ENCODE data around the gene TREM2.
A peak's percentile ranks its signal among the peaks of the same experiment; 100 is the strongest.
"Not testable (repeated sequence)": the region's sequence is repeated elsewhere in the genome, so short reads cannot be mapped to it uniquely, and the experiment has no call there.

TREM2 gene

GRCh38 chr6:41193171-41193734 is 30.3 kb upstream of the TREM2 start:
- DNase-seq (ENCODE audit: low spot score in 2 of 2) (peak in 1 of 2 donors; percentile 8), ATAC-seq (replicated peaks; ENCODE audit: extremely low read depth, poor library complexity, severe bottlenecking) (peak; percentile 81)
- H3K27me3 Mint-ChIP-seq: no peaks in the 10 kb centered on the region
- peaks cover 84% of the 10 kb centered on the region for H3K4me1 Mint-ChIP-seq
- peak overlapping the region; percentile 29 for H3K4me3 Mint-ChIP-seq
- H3K9me3 Mint-ChIP-seq: no peaks in the 10 kb centered on the region
- peak overlapping the region; percentile 84 for H3K27ac Mint-ChIP-seq (ENCODE audit: low read depth)
- H3K36me3 Mint-ChIP-seq (ENCODE audit: insufficient read depth): peaks cover 2% of the 10 kb centered on the region

- H3K36me3 Mint-ChIP-seq (ENCODE audit: insufficient read depth): peaks cover 2% of the 10 kb centered on the region
- H3K9me3 Mint-ChIP-seq: no peaks in the 10 kb centered on the region
- H3K4me3 Mint-ChIP-seq: no peak overlapping the region
- ATAC-seq (replicated peaks; ENCODE audit: extremely low read depth, poor library complexity, severe bottlenecking): no peak
- peak in 1 of 2 donors; percentile 11 for DNase-seq (ENCODE audit: low spot score in 2 of 2)
- H3K27ac Mint-ChIP-seq (ENCODE audit: low read depth): peak overlapping the region; percentile 61
- H3K27me3 Mint-ChIP-seq: no peaks in the 10 kb centered on the region
- peaks cover 78% of the 10 kb centered on the region for H3K4me1 Mint-ChIP-seq
Observed at GRCh38 chr6:41191569-41191968, 28.7 kb upstream of the TREM2 start.

GRCh38 chr6:41190791-41191190 is 27.9 kb upstream of the TREM2 start:
- DNase-seq (ENCODE audit: low spot score in 2 of 2): no peak
- Mint-ChIP-seq H3K27me3 (no peaks in the 10 kb centered on the region), H3K4me1 (peaks cover 78% of the 10 kb centered on the region), H3K4me3 (no peak overlapping the region), H3K36me3 (ENCODE audit: insufficient read depth) (peaks cover 2% of the 10 kb centered on the region), H3K27ac (ENCODE audit: low read depth) (peak overlapping the region; percentile 61), H3K9me3 (no peaks in the 10 kb centered on the region)
- ATAC-seq (replicated peaks; ENCODE audit: extremely low read depth, poor library complexity, severe bottlenecking): no peak

DNA sequence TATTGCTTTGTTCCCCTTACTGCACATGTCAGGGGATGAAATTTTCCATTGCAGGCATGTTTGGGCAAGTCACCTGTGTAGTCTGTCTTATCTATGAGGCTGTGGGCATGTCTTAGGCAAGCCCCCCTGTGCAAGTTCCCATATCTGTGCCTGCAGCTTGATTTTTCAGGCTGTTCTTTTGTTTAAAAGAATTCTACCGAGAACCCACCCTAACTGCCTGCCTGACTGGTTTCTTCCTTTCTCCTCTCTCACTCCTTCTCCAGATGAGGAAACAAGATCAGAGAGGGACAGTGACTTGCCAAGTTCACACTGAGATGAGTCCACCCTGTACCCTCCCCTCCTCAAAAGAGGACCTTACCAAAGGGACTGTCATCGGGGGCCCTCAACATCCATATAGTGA is 27.1 kb upstream of the TREM2 start:
- H3K27me3 Mint-ChIP-seq: no peaks in the 10 kb centered on the region
- no peaks in the 10 kb centered on the region for H3K9me3 Mint-ChIP-seq
- no peak overlapping the region for H3K4me3 Mint-ChIP-seq
- H3K27ac Mint-ChIP-seq (ENCODE audit: low read depth): no peak overlapping the region
- ATAC-seq (replicated peaks; ENCODE audit: extremely low read depth, poor library complexity, severe bottlenecking): no peak
- DNase-seq (ENCODE audit: low spot score in 2 of 2): no peak
- peaks cover 2% of the 10 kb centered on the region for H3K36me3 Mint-ChIP-seq (ENCODE audit: insufficient read depth)
- peaks cover 77% of the 10 kb centered on the region for H3K4me1 Mint-ChIP-seq

DNA sequence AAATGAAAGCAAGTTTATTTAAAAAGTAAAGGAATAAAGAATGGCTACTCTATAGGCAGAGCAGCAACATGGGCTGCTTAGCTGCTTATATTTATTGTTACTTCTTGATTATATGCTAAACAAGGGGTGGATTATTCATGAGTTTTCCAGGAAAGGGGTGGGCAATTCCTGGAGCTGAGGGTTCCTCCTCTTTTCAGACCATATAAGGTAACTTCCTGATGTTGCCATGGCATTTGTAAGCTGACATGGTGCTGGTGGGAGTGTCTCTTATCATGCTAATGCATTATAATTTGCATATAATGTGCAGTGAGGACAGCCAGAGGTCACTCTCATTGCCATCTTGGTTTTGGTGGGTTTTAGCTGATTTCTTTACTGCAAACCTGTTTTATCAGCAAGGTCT is 26.1 kb upstream of the TREM2 start:
- not testable (repeated sequence) for H3K27me3 Mint-ChIP-seq; DNase-seq (ENCODE audit: low spot score in 2 of 2); H3K9me3 Mint-ChIP-seq; H3K27ac Mint-ChIP-seq (ENCODE audit: low read depth); H3K36me3 Mint-ChIP-seq (ENCODE audit: insufficient read depth); ATAC-seq (replicated peaks; ENCODE audit: extremely low read depth, poor library complexity, severe bottlenecking); H3K4me3 Mint-ChIP-seq
- H3K4me1 Mint-ChIP-seq: peaks cover 67% of the 10 kb centered on the region

DNA sequence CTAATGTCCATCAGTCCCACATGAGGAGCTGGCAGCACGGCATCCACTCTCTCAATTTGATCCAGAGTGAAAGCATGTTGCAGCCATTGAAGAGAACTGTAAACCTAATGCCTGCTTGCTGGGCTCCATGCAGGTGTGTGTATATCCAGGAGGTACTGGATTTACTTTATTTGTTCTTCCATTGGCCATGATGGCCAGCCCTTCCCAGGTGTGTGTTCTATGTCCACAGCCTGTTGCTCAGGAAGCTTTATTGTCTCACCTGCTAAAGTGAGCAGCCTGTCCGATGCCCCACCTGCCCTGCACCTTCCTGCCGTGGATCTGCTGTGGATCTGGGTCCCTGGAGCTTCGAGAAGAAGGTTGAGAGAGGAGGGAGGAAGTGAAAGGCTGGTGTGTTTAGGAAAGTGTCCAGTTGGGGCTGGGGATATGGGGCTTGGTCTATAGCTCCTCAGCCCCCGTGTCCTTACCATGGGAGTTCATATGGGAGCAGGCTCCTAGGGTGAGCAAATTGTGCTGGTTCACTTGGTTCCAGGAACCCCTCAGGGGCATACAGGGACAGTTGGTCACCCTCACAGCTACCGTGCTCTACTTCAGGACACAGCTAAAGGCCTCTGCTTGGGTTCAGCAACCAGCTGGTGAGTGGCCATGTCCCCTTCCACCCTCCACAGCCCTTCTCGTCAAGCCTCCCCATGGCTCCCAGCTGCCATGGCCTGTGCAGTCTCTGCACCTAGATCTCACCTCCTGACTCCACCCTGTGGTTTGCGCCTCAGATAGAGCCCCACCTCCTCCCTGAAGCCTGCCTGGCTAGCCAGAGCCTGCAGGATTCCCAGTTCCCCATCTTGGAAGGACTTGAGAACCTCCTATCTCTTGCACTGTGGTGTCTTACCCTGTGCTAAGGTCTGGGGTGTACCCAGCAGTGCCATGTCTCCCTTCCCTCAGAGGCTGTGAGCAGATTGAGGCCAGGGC is 25.3 kb upstream of the TREM2 start:
- no peaks in the 10 kb centered on the region for H3K27me3 Mint-ChIP-seq
- no peaks in the 10 kb centered on the region for H3K36me3 Mint-ChIP-seq (ENCODE audit: insufficient read depth)
- H3K9me3 Mint-ChIP-seq: no peaks in the 10 kb centered on the region
- ATAC-seq (replicated peaks; ENCODE audit: extremely low read depth, poor library complexity, severe bottlenecking) (no peak), DNase-seq (ENCODE audit: low spot score in 2 of 2) (no peak)
- no peak overlapping the region for H3K4me3 Mint-ChIP-seq
- H3K4me1 Mint-ChIP-seq: peaks cover 60% of the 10 kb centered on the region
- H3K27ac Mint-ChIP-seq (ENCODE audit: low read depth): no peak overlapping the region

DNA sequence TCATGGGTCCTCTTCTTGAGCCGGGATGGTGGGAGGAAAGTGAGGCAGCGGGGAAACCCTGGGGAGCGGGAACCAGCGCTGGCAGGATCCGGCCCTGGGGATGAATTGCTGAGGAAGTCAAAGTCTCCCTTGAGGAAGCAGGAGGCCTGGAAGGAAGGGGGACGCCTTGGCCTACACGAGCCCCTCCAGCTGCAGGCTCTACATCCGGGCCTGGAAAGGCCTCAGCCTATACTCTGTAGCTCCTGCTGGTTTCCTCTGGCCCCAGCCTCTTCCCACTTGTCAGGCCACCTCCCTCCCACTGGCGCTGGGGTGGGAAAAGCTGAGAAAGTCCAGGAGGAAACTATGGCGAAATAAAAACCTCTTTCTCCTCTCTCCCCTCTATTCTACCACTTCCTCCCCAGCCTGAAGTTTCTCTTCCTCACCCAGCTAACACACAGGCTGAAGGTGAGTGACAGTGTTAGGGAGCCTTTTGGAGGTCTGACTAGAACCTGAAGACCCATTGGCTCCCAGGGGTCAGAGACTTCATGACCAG is 23.2 kb upstream of the TREM2 start:
- H3K4me3 Mint-ChIP-seq: no peak overlapping the region
- no peaks in the 10 kb centered on the region for H3K36me3 Mint-ChIP-seq (ENCODE audit: insufficient read depth)
- no peak for DNase-seq (ENCODE audit: low spot score in 2 of 2)
- peaks cover 51% of the 10 kb centered on the region for H3K4me1 Mint-ChIP-seq
- H3K27me3 Mint-ChIP-seq: no peaks in the 10 kb centered on the region
- peak overlapping the region; percentile 76 for H3K27ac Mint-ChIP-seq (ENCODE audit: low read depth)
- H3K9me3 Mint-ChIP-seq: no peaks in the 10 kb centered on the region
- ATAC-seq (replicated peaks; ENCODE audit: extremely low read depth, poor library complexity, severe bottlenecking): no peak

DNA sequence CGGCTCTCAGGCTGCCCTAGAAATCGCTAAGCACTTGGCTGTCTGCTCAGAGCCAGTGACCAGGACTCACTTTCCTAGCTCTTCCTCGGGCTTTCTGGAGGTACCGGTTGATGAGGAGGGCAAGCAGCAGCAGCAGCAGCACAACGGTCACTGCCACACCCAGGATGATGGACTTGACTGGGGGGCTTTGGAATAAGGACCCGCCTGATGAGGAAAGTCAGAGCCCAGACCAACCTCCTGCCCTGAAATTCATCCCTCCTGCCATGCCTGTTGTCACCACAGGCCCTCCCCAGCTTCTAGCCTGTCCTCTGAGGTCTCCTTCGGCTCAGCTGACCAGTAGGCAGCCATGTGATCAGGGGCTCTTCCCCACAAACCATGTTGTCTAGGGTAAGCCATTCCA is 21.8 kb upstream of the TREM2 start:
- DNase-seq (ENCODE audit: low spot score in 2 of 2): no peak
- Mint-ChIP-seq H3K27me3 (no peaks in the 10 kb centered on the region), H3K36me3 (ENCODE audit: insufficient read depth) (no peaks in the 10 kb centered on the region), H3K27ac (ENCODE audit: low read depth) (peak overlapping the region; percentile 76), H3K4me3 (no peak overlapping the region), H3K9me3 (no peaks in the 10 kb centered on the region), H3K4me1 (peaks cover 48% of the 10 kb centered on the region)
- no peak for ATAC-seq (replicated peaks; ENCODE audit: extremely low read depth, poor library complexity, severe bottlenecking)

DNA sequence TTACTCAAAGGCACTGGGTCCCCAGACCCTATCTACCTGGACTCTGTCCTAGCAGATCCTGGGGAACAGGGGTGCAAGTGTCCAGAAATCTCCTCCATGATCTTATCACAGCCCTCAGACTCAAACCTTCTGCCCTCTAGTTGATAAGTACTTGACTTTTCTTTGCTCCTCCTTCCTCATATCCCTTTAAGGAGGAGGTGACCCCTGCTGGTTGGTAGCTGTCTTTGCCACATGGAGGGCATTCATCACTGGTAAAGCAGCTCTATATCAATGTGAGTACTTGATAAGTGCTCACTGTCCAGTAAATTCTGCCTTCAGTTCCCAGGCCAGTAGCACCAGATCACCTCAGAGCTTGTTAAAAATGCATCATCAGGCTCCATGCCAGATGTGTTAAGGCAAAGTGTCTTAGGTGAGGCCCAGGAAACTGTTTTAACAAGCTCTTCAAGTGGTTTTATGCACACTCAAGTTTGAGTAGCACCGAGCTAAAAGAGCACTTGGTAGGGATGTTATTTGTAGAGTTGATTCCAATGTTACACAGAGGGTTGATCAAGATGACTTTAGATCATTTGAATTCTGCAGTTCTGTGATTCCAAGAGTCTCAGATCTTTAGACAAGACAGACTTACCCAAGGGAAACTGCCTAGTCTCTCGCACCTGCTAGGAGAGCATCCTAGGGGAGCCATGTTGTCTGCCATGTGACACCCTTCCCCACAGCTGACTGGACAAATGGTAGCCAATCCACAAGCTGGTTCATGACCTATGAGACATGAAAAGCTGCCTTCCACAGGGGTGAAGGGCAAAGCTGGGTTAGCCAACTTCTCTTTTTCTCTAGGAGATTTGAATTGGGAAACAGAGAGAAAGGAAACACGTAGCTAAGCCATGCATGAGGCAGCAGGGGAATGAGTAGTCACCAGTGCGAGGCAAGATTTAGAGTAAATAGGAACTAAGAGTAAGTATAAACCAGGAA is 19.4 kb upstream of the TREM2 start:
- Mint-ChIP-seq H3K36me3 (ENCODE audit: insufficient read depth) (no peaks in the 10 kb centered on the region), H3K4me1 (peaks cover 28% of the 10 kb centered on the region), H3K27ac (ENCODE audit: low read depth) (peak overlapping the region; percentile 5), H3K9me3 (no peaks in the 10 kb centered on the region), H3K27me3 (no peaks in the 10 kb centered on the region), H3K4me3 (no peak overlapping the region)
- DNase-seq (ENCODE audit: low spot score in 2 of 2) (peak in 1 of 2 donors; percentile 26), ATAC-seq (replicated peaks; ENCODE audit: extremely low read depth, poor library complexity, severe bottlenecking) (peak; percentile 91)

DNA sequence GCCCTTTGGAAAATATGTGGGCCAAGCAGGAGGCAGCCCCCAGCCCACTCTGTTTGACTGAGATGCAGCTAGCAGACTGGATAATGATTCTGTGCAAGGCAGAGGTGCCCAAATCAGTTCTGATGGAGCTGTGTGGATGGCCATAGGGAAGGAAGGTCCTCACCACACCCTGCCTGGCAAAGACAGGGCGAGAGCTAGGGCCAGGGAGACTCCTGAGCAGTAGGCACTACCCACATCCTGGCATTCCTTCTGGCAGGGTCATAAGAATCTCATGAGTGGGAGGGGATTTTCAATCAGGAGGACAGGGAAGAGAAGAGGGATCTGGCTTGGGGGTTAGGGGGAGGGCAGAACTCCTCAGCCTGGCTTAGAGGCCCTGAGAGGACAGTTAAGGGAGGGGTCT is 18.6 kb upstream of the TREM2 start:
- H3K27ac Mint-ChIP-seq (ENCODE audit: low read depth): no peak overlapping the region
- H3K4me3 Mint-ChIP-seq: no peak overlapping the region
- no peaks in the 10 kb centered on the region for H3K9me3 Mint-ChIP-seq
- no peak for DNase-seq (ENCODE audit: low spot score in 2 of 2)
- H3K27me3 Mint-ChIP-seq: no peaks in the 10 kb centered on the region
- no peak for ATAC-seq (replicated peaks; ENCODE audit: extremely low read depth, poor library complexity, severe bottlenecking)
- peaks cover 24% of the 10 kb centered on the region for H3K4me1 Mint-ChIP-seq
- H3K36me3 Mint-ChIP-seq (ENCODE audit: insufficient read depth): no peaks in the 10 kb centered on the region

DNA sequence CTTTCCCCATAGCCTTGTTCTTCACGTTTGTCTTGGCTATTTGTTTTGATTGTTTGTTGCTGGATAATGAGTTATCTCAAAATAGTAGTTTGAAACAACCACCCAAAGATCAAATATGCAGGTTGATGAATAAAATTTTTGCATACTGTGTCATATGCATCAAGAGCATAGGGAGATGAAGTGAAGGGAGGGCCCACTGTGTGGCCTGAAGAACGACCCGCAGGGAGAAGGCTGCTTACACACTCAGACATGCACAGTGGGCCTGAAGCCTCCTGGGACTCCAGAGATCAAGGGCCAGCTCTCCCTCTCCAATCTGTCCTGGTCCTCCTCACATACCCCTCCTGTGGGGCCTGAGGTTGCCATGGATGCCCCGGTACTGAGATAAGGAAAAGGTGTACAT is 16.2 kb upstream of the TREM2 start:
- Mint-ChIP-seq H3K9me3 (no peaks in the 10 kb centered on the region), H3K4me3 (no peak overlapping the region), H3K27me3 (peaks cover 9% of the 10 kb centered on the region), H3K27ac (ENCODE audit: low read depth) (no peak overlapping the region), H3K4me1 (peaks cover 11% of the 10 kb centered on the region), H3K36me3 (ENCODE audit: insufficient read depth) (no peaks in the 10 kb centered on the region)
- DNase-seq (ENCODE audit: low spot score in 2 of 2): no peak
- no peak for ATAC-seq (replicated peaks; ENCODE audit: extremely low read depth, poor library complexity, severe bottlenecking)

GRCh38 chr6:41177695-41178094 is 14.8 kb upstream of the TREM2 start:
- DNase-seq (ENCODE audit: low spot score in 2 of 2): no peak
- Mint-ChIP-seq H3K4me1 (peaks cover 11% of the 10 kb centered on the region), H3K4me3 (no peak overlapping the region), H3K36me3 (ENCODE audit: insufficient read depth) (no peaks in the 10 kb centered on the region), H3K27ac (ENCODE audit: low read depth) (no peak overlapping the region), H3K9me3 (no peaks in the 10 kb centered on the region), H3K27me3 (peaks cover 9% of the 10 kb centered on the region)
- ATAC-seq (replicated peaks; ENCODE audit: extremely low read depth, poor library complexity, severe bottlenecking): no peak

Data from central memory CD8-positive, alpha-beta T cell (primary cell).